ENCODE data around the gene NSD2.
A peak's percentile ranks its signal among the peaks of the same experiment; 100 is the strongest.

Gene NSD2

GRCh38 chr4:1864076-1865008, 6.9 kb upstream of the NSD2 start:
- DNase-seq (ENCODE audit: low read depth): no peak

- no peak for DNase-seq (ENCODE audit: low read depth)
These were observed 5.0 kb upstream of the NSD2 start for GRCh38 chr4:1866189-1866661.

GRCh38 chr4:1868293-1868692, 2.9 kb upstream of the NSD2 start:
- DNase-seq (ENCODE audit: low read depth): no peak

GRCh38 chr4:1868912-1869311, 2.3 kb upstream of the NSD2 start:
- no peak for DNase-seq (ENCODE audit: low read depth)

GRCh38 chr4:1869530-1870327, 1.5 kb upstream of the NSD2 start:
- DNase-seq (ENCODE audit: low read depth): no peak

GRCh38 chr4:1870328-1870577, 940 bp upstream of the NSD2 start:
- DNase-seq (ENCODE audit: low read depth): no peak

GRCh38 chr4:1871471-1872021, 353 bp downstream of the NSD2 start:
- no peak for DNase-seq (ENCODE audit: low read depth)

- no peak for DNase-seq (ENCODE audit: low read depth)
These were observed 1.7 kb downstream of the NSD2 start for GRCh38 chr4:1872870-1873269.

- DNase-seq (ENCODE audit: low read depth): no peak
These were observed 2.1 kb downstream of the NSD2 start for GRCh38 chr4:1873291-1873690.

GRCh38 chr4:1873776-1874175, 2.6 kb downstream of the NSD2 start:
- DNase-seq (ENCODE audit: low read depth): no peak

GRCh38 chr4:1874201-1874600, 3.0 kb downstream of the NSD2 start:
- DNase-seq (ENCODE audit: low read depth): no peak

- DNase-seq (ENCODE audit: low read depth): no peak
These were observed 8.3 kb downstream of the NSD2 start for GRCh38 chr4:1879485-1879884.

- DNase-seq (ENCODE audit: low read depth): no peak
These were observed 9.1 kb downstream of the NSD2 start for GRCh38 chr4:1880332-1880731.

- peak; percentile 86 for DNase-seq (ENCODE audit: low read depth)
These were observed 11.7 kb downstream of the NSD2 start for GRCh38 chr4:1882850-1883271.

GRCh38 chr4:1883583-1883982, 12.4 kb downstream of the NSD2 start:
- no peak for DNase-seq (ENCODE audit: low read depth)

- DNase-seq (ENCODE audit: low read depth): no peak
These were observed 14.2 kb downstream of the NSD2 start for GRCh38 chr4:1885414-1885813.

- DNase-seq (ENCODE audit: low read depth): no peak
These were observed 15.9 kb downstream of the NSD2 start for GRCh38 chr4:1887052-1887451.

- no peak for DNase-seq (ENCODE audit: low read depth)
These were observed 19.9 kb downstream of the NSD2 start for GRCh38 chr4:1890979-1891570.

- no peak for DNase-seq (ENCODE audit: low read depth)
These were observed 24.9 kb downstream of the NSD2 start for GRCh38 chr4:1895971-1896657.

- no peak for DNase-seq (ENCODE audit: low read depth)
These were observed 25.4 kb downstream of the NSD2 start for GRCh38 chr4:1896658-1896991.

- no peak for DNase-seq (ENCODE audit: low read depth)
These were observed 26.8 kb downstream of the NSD2 start for GRCh38 chr4:1898007-1898406.

GRCh38 chr4:1898681-1899080, 27.5 kb downstream of the NSD2 start:
- DNase-seq (ENCODE audit: low read depth): no peak
